ENCODE results near the gene TBC1D10B. TPM values are rescaled to one million over a fixed set of nuclear protein-coding genes. Genes with fewer than 3 reads are reported as not detected.
A peak's percentile ranks its signal among the peaks of the same experiment; 100 is the strongest.

TBC1D10B gene
- total RNA-seq, 1 donor from 2014 or later = 23.3 TPM

DNA sequence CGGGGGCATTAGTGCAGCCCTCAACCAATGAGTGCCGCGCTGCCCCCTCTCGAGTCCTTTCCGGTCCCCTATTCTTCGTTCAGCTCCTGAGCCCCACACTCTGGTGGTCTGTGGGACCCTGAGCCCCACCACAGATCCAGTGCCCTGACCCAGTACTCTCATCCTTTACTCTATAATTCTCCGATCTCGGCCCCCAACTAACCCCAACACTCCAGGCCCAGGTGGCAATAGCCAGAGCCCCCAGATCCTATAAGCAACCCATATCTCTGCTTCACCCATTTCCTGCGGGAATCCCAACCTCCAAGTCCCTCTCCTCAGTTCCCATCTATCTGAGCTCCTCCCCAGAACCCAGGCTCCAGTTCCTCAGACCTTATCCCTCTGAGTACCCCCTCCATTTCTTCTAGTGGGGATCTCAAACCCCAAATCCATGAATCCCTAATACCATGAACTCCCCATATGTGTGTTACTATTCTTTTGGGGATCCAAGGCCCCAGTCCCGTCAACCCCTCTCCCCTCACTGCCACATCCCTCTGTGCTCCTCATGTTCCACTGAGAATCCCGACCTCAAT, 1.0 kb upstream of the TBC1D10B start:
- H3K4me3 ChIP-seq = peak overlapping the region; percentile 66
- no peak for DNase-seq
- intact Hi-C loops (cut with micrococcal nuclease) = no loop called here
- peaks cover 50% of the 10 kb centered on the region for H3K4me1 ChIP-seq
- H3K27me3 ChIP-seq (ENCODE audit: low read depth) = no peaks in the 10 kb centered on the region
- no peaks in the 10 kb centered on the region for H3K9me3 ChIP-seq (replicated peaks)
- peaks cover 3% of the 10 kb centered on the region for H3K36me3 ChIP-seq
- peak overlapping the region; percentile 93 for H3K27ac ChIP-seq (replicated peaks)
- no peak for TF ChIP-seq CTCF (IDR thresholded peaks at IDR 0.05; ENCODE audit: borderline replicate concordance)

DNA sequence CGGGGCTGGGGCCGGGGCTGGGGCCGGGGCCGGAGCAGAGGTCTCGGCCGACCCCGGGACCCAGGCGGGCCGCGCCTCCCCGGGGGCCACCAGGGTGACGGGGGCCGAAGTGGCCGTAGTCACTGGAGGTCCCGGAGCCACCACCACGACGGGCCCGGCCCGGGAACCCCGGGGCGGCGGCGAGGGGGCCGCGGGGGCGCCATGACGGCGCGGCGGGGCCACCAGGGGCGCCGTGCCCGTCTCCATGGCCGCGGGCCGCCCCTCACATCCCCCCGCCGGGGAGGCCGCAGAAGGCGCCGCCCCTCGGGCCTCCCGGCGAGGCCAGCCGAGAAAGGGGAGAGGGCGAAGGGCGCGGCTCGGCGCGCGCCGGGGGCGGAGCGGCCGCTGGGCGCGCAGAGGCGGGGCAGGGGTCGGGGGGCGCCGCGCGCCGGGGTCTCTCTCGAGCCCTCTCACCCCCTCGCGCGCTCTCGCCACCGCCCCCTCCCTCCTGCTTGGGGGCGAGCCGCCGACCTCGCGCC, 297 bp downstream of the TBC1D10B start:
- intact Hi-C loops (cut with micrococcal nuclease) = no loop called here
- Histone ChIP-seq H3K4me3 (peak overlapping the region; percentile 92), H3K4me1 (peaks cover 64% of the 10 kb centered on the region), H3K27ac (replicated peaks) (peak overlapping the region; percentile 92), H3K36me3 (peaks cover 8% of the 10 kb centered on the region), H3K9me3 (replicated peaks) (no peaks in the 10 kb centered on the region), H3K27me3 (ENCODE audit: low read depth) (no peaks in the 10 kb centered on the region)
- no peak for TF ChIP-seq CTCF (IDR thresholded peaks at IDR 0.05; ENCODE audit: borderline replicate concordance)
- DNase-seq = no peak

- no peak for DNase-seq
- H3K27me3 ChIP-seq (ENCODE audit: low read depth) = no peaks in the 10 kb centered on the region
- peaks cover 15% of the 10 kb centered on the region for H3K36me3 ChIP-seq
- H3K9me3 ChIP-seq (replicated peaks) = no peaks in the 10 kb centered on the region
- intact Hi-C loops (cut with micrococcal nuclease) = no loop called here
- H3K4me1 ChIP-seq = peaks cover 69% of the 10 kb centered on the region
- peak overlapping the region; percentile 92 for H3K4me3 ChIP-seq
- H3K27ac ChIP-seq (replicated peaks) = peak overlapping the region; percentile 92
- TF ChIP-seq CTCF (IDR thresholded peaks at IDR 0.05; ENCODE audit: borderline replicate concordance) = no peak
These were observed 980 bp downstream of the TBC1D10B start for GRCh38 chr16:30369091-30369937.

DNA sequence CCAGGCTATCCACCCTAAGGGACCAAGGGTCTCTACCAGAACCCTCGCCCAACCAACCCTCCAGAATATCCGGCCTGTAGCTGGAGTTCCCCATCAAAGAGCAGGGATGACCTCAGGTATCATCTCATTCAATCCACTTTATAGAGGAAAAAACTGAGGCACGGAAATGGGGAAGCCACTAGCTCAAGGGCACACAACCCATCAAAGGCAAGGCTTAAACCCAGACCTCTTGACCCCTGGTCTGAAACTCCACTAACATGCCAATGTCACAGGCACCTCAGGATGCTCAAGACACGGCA, 1.6 kb downstream of the TBC1D10B start:
- intact Hi-C loops (cut with micrococcal nuclease) = no loop called here
- Histone ChIP-seq H3K4me1 (peaks cover 69% of the 10 kb centered on the region), H3K36me3 (peaks cover 21% of the 10 kb centered on the region), H3K9me3 (replicated peaks) (no peaks in the 10 kb centered on the region), H3K27ac (replicated peaks) (peak overlapping the region; percentile 92), H3K27me3 (ENCODE audit: low read depth) (no peaks in the 10 kb centered on the region), H3K4me3 (peak overlapping the region; percentile 92)
- no peak for DNase-seq
- no peak for TF ChIP-seq CTCF (IDR thresholded peaks at IDR 0.05; ENCODE audit: borderline replicate concordance)

- DNase-seq = no peak
- no peaks in the 10 kb centered on the region for H3K27me3 ChIP-seq (ENCODE audit: low read depth)
These were observed 2.0 kb downstream of the TBC1D10B start for GRCh38 chr16:30368122-30368791.

More at GRCh38 chr16:30368122-30368791, 2.0 kb downstream of the TBC1D10B start:
- Histone ChIP-seq H3K27ac (replicated peaks) (peak overlapping the region; percentile 92), H3K4me3 (peak overlapping the region; percentile 92), H3K4me1 (peaks cover 69% of the 10 kb centered on the region), H3K36me3 (peaks cover 26% of the 10 kb centered on the region), H3K9me3 (replicated peaks) (no peaks in the 10 kb centered on the region)
- TF ChIP-seq CTCF (IDR thresholded peaks at IDR 0.05; ENCODE audit: borderline replicate concordance) = no peak
- intact Hi-C loops (cut with micrococcal nuclease) = no loop called here

Measured in left ventricle myocardium inferior (tissue), 1 donor.